HepG2 (cell line): ENCODE results near the gene ATP5F1E. TPM values are rescaled to one million over a fixed set of nuclear protein-coding genes. Genes with fewer than 3 reads are reported as not detected.

Experiments used
- AHDC1 ChIP-seq: sonication (generic); formaldehyde crosslinking; IDR thresholded peaks from 2 replicates; pipeline ENCODE4 v1.5.1; 2020; ENCODE audit warnings: mild to moderate bottlenecking, missing genetic modification reagents, borderline replicate concordance
- AHR ChIP-seq: IDR thresholded peaks from 2 replicates; pipeline ENCODE4 v1.6.1; 2018; ENCODE audit warnings: missing genetic modification reagents, missing compliant biosample characterization
- BORCS8-MEF2B ChIP-seq: sonication (generic); formaldehyde crosslinking; IDR thresholded peaks from 2 replicates; pipeline ENCODE4 v1.8.0; 2022; ENCODE audit warnings: mild to moderate bottlenecking, missing genetic modification reagents
- GMEB1 ChIP-seq: sonication (generic); formaldehyde crosslinking; IDR thresholded peaks from 2 replicates; pipeline ENCODE4 v1.5.1; 2020; ENCODE audit warnings: missing genetic modification reagents, mild to moderate bottlenecking, borderline replicate concordance
- GTF3A ChIP-seq: sonication (generic); formaldehyde crosslinking; conservative IDR thresholded peaks from 2 replicates; pipeline ENCODE4 v1.4.0; 2020; ENCODE audit warnings: mild to moderate bottlenecking, missing genetic modification reagents
- KDM5B ChIP-seq: sonication (generic); formaldehyde crosslinking; IDR thresholded peaks from 2 replicates; pipeline ENCODE4 v1.4.0; 2020; ENCODE audit warnings: missing genetic modification reagents, mild to moderate bottlenecking, borderline replicate concordance
- MED1 ChIP-seq: sonication (generic); formaldehyde crosslinking; IDR thresholded peaks from 2 replicates; pipeline ENCODE4 v1.4.0; 2020; ENCODE audit warnings: missing genetic modification reagents
- NFE2L2 ChIP-seq: fragments of 150-350 bp; IDR thresholded peaks from 2 replicates; pipeline ENCODE4 v1.6.1; 2014; ENCODE audit warnings: low read length
- NR2C2 ChIP-seq: sonication (generic); formaldehyde crosslinking; IDR thresholded peaks from 2 replicates; pipeline ENCODE4 v1.4.0; 2020; ENCODE audit warnings: missing genetic modification reagents, mild to moderate bottlenecking, moderate library complexity, borderline replicate concordance
- PAF1 ChIP-seq: IDR thresholded peaks from 2 replicates; pipeline ENCODE4 v1.6.1; 2016; ENCODE audit warnings: missing genetic modification reagents, missing compliant biosample characterization
- SMAD9 ChIP-seq: sonication (generic); formaldehyde crosslinking; IDR thresholded peaks from 2 replicates; pipeline ENCODE4 v1.5.1; 2020; ENCODE audit warnings: mild to moderate bottlenecking, missing genetic modification reagents
- ZNF292 ChIP-seq: sonication (generic); formaldehyde crosslinking; IDR thresholded peaks from 2 replicates; pipeline ENCODE4 v1.8.1; 2022; ENCODE audit warnings: mild to moderate bottlenecking, low read depth, missing genetic modification reagents, borderline replicate concordance
- ZNF367 ChIP-seq: sonication (generic); formaldehyde crosslinking; IDR thresholded peaks from 2 replicates; pipeline ENCODE4 v1.4.0; 2020; ENCODE audit warnings: missing genetic modification reagents, borderline replicate concordance
- ZNF432 ChIP-seq: sonication (generic); formaldehyde crosslinking; IDR thresholded peaks from 2 replicates; pipeline ENCODE4 v1.5.0; 2020; ENCODE audit warnings: missing genetic modification reagents, mild to moderate bottlenecking, borderline replicate concordance
- ZNF580 ChIP-seq: IDR thresholded peaks from 2 replicates; pipeline ENCODE4 v1.6.1; 2016; ENCODE audit warnings: low read depth, borderline replicate concordance
- polyA plus RNA-seq, 8 experiments: library from polyadenylated mRNA; depleted of rRNA in 3 of 8; stranded (reverse) in 7 of 8; unstranded in 1 of 8; fragments of >200 nt; fragmentation: Illumina TruSeq in 4 of 8; extraction: Trizol in 4 of 8; gene quantifications; 2 replicates each; pipeline versions ENCODE4 v1.2.1 to v1.2.3, GENCODE V29; 2011 to 2016; ENCODE audit warnings: low read depth in 4 of 8, missing spikeins in 1 of 8, mixed read lengths in 1 of 8; ENCODE audit not compliant: insufficient read depth in 1 of 8
- total RNA-seq, 5 experiments: library from RNA; depleted of rRNA; stranded (reverse); fragments of >200 nt; fragmentation: Illumina TruSeq; extraction: Trizol; gene quantifications; 2 replicates each; pipeline ENCODE4 v1.2.3, GENCODE V29; 2016; ENCODE audit warnings: low read depth in 1 of 5
- TF ChIP-seq, protein P1 (sequence below): sonication (generic); formaldehyde crosslinking; IDR thresholded peaks from 2 replicates; pipeline ENCODE4 v1.4.0; 2020; ENCODE audit warnings: missing genetic modification reagents
- TF ChIP-seq, protein P2 (sequence below): IDR thresholded peaks from 2 replicates; pipeline ENCODE4 v1.6.1; 2016; ENCODE audit warnings: missing compliant biosample characterization, missing genetic modification reagents, borderline replicate concordance

ATP5F1E gene
- total and polyA plus RNA-seq, 2 of the 13 experiments (the other 11 are each of a cell fraction or from before 2014, with no cell fraction given), result 121 to 134 TPM

DNA sequence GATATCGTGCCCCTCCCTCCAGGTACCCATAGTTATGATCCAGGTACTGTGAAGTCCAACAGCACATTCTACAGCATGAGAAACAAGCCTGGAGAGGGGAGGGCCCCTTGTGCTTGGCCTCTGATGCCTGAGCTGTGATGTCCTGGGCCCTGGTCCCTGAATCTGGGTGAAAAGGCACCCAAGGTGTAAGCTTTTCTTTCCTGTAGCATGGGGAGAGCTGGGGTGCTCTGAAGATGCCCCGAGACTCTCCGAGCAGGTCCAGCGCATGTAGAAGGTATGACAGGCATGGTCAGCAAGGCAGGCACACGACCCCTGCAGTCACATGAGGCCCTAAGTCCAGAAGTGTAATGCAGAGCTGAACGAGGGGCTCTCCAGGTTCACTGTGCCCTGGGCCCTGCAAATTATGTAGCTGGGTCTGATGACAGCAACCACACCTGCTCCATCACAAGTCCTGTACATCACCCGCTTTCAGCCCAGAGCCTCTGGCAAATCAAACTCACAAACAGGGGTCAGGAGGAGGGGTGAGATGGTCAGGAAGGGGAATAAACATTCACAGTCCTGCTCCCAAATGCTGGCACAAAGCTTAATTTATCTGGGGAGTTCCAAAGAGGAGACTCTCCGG lies 23.3 kb downstream of the ATP5F1E start (continued):
- no peak for TF ChIP-seq ZNF580
- no peak for TF ChIP-seq SMAD9
- TF ChIP-seq AHR (CRISPR knock-in tag), result no peak
- TF ChIP-seq ZNF367 (CRISPR knock-in tag), result no peak
- TF ChIP-seq GTF3A, result 0 out of 2 replicates have a peak, but pooled peaks have one; percentile 47
- no peak for TF ChIP-seq NFE2L2
- TF ChIP-seq KDM5B (CRISPR knock-in tag), result no peak
- TF ChIP-seq, protein P1, sequence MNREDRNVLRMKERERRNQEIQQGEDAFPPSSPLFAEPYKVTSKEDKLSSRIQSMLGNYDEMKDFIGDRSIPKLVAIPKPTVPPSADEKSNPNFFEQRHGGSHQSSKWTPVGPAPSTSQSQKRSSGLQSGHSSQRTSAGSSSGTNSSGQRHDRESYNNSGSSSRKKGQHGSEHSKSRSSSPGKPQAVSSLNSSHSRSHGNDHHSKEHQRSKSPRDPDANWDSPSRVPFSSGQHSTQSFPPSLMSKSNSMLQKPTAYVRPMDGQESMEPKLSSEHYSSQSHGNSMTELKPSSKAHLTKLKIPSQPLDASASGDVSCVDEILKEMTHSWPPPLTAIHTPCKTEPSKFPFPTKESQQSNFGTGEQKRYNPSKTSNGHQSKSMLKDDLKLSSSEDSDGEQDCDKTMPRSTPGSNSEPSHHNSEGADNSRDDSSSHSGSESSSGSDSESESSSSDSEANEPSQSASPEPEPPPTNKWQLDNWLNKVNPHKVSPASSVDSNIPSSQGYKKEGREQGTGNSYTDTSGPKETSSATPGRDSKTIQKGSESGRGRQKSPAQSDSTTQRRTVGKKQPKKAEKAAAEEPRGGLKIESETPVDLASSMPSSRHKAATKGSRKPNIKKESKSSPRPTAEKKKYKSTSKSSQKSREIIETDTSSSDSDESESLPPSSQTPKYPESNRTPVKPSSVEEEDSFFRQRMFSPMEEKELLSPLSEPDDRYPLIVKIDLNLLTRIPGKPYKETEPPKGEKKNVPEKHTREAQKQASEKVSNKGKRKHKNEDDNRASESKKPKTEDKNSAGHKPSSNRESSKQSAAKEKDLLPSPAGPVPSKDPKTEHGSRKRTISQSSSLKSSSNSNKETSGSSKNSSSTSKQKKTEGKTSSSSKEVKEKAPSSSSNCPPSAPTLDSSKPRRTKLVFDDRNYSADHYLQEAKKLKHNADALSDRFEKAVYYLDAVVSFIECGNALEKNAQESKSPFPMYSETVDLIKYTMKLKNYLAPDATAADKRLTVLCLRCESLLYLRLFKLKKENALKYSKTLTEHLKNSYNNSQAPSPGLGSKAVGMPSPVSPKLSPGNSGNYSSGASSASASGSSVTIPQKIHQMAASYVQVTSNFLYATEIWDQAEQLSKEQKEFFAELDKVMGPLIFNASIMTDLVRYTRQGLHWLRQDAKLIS (CRISPR knock-in tag), result no peak
- TF ChIP-seq GMEB1 (CRISPR knock-in tag), result no peak
- TF ChIP-seq, protein P2, sequence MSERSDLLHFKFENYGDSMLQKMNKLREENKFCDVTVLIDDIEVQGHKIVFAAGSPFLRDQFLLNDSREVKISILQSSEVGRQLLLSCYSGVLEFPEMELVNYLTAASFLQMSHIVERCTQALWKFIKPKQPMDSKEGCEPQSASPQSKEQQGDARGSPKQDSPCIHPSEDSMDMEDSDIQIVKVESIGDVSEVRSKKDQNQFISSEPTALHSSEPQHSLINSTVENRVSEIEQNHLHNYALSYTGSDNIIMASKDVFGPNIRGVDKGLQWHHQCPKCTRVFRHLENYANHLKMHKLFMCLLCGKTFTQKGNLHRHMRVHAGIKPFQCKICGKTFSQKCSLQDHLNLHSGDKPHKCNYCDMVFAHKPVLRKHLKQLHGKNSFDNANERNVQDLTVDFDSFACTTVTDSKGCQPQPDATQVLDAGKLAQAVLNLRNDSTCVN (CRISPR knock-in tag), result no peak
- TF ChIP-seq NR2C2 (CRISPR knock-in tag), result no peak
- TF ChIP-seq PAF1, result no peak
- no peak for TF ChIP-seq AHDC1
- TF ChIP-seq ZNF432 (CRISPR knock-in tag), result no peak
- no peak for TF ChIP-seq MED1 (CRISPR knock-in tag)
- no peak for TF ChIP-seq BORCS8-MEF2B (CRISPR knock-in tag)
- no peak for TF ChIP-seq ZNF292 (CRISPR knock-in tag)
